ENCODE results near the gene NHLRC1.

Gene NHLRC1

GRCh38 chr6:18139935-18140621 lies 17.6 kb upstream of the NHLRC1 start:
- ChIA-PET POLR2A (no interaction called here), CTCF (interaction anchor here (1.3 to 2.3 kb wide), 2 partner anchors 17 to 18 kb away, joined by 4 to 8 read pairs; partner anchors contain the start of gene NHLRC1)
- no peak for TF ChIP-seq CTCF (IDR thresholded peaks at IDR 0.05; ENCODE audit: control extremely low read depth, extremely low read depth, low read depth, missing control alignments)
- no peak for DNase-seq (ENCODE audit: extremely low spot score)

GRCh38 chr6:18138906-18139305 lies 16.4 kb upstream of the NHLRC1 start:
- TF ChIP-seq CTCF (IDR thresholded peaks at IDR 0.05; ENCODE audit: control extremely low read depth, extremely low read depth, low read depth, missing control alignments): no peak
- ChIA-PET POLR2A (no interaction called here), CTCF (interaction anchor here (1.1 to 2.3 kb wide), 2 partner anchors 17 to 116 kb away, joined by 4 to 8 read pairs; no protein-coding TSS in a partner anchor)
- no peak for DNase-seq (ENCODE audit: extremely low spot score)

GRCh38 chr6:18136260-18136659 lies 13.8 kb upstream of the NHLRC1 start:
- no peak for TF ChIP-seq CTCF (IDR thresholded peaks at IDR 0.05; ENCODE audit: control extremely low read depth, extremely low read depth, low read depth, missing control alignments)
- no peak for DNase-seq (ENCODE audit: extremely low spot score)
- ChIA-PET POLR2A (no interaction called here), CTCF (no interaction called here)

- ChIA-PET CTCF (interaction anchor here (1.1 to 1.6 kb wide), 2 partner anchors 10 to 17 kb away, joined by 3 to 5 read pairs; no protein-coding TSS in a partner anchor), POLR2A (no interaction called here)
- no peak for TF ChIP-seq CTCF (IDR thresholded peaks at IDR 0.05; ENCODE audit: control extremely low read depth, extremely low read depth, low read depth, missing control alignments)
- no peak for DNase-seq (ENCODE audit: extremely low spot score)
Observed at GRCh38 chr6:18135171-18135570, 12.7 kb upstream of the NHLRC1 start.

- ChIA-PET POLR2A (no interaction called here), CTCF (interaction anchor here (1.3 to 1.5 kb wide), 2 partner anchors 9 to 11 kb away, joined by 4 to 9 read pairs; no protein-coding TSS in a partner anchor)
- no peak for DNase-seq (ENCODE audit: extremely low spot score)
- TF ChIP-seq CTCF (IDR thresholded peaks at IDR 0.05; ENCODE audit: control extremely low read depth, extremely low read depth, low read depth, missing control alignments): no peak
Observed at GRCh38 chr6:18132346-18132745, 9.9 kb upstream of the NHLRC1 start.

- POLR2A ChIA-PET: no interaction called here
- no peak for DNase-seq (ENCODE audit: extremely low spot score)
- CTCF ChIA-PET: interaction anchor here (1.0 to 1.8 kb wide), 2 partner anchors 8 to 57 kb away, joined by 4 to 5 read pairs; no protein-coding TSS in a partner anchor
- TF ChIP-seq CTCF (IDR thresholded peaks at IDR 0.05; ENCODE audit: control extremely low read depth, extremely low read depth, low read depth, missing control alignments): no peak
Observed at GRCh38 chr6:18126121-18126520, 3.6 kb upstream of the NHLRC1 start.

Measured in GM10248 (cell line).